Measurements from ENCODE around the gene TRPV2.

Gene TRPV2

DNA sequence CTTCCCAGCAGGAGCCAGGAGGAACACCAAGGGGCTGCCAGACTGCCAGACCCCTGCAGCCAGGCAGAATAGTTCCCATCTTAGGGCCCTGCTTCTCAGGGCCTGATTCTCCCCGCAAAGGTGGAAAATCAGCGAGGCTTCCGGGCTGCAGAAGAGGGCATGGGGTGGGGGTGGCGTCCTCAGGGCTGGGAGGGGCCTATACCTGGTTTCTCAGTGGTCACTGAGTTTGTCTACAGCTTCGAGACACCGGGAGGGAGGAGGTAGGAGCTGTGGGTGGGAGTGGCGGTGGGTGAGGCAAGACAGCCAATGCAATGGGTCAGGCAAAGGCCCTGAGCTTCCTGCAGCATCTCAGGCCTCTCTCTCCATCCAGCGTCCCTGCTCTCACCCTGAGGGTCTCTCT is 62.3 kb downstream of the TRPV2 start:
- in situ Hi-C loops (cut with HindIII; ENCODE audit: low sequenced_read_pairs): no loop called here
- no peak overlapping the region for H3K4me3 ChIP-seq (ENCODE audit: low read depth, low read length)
- TF ChIP-seq, protein P1, sequence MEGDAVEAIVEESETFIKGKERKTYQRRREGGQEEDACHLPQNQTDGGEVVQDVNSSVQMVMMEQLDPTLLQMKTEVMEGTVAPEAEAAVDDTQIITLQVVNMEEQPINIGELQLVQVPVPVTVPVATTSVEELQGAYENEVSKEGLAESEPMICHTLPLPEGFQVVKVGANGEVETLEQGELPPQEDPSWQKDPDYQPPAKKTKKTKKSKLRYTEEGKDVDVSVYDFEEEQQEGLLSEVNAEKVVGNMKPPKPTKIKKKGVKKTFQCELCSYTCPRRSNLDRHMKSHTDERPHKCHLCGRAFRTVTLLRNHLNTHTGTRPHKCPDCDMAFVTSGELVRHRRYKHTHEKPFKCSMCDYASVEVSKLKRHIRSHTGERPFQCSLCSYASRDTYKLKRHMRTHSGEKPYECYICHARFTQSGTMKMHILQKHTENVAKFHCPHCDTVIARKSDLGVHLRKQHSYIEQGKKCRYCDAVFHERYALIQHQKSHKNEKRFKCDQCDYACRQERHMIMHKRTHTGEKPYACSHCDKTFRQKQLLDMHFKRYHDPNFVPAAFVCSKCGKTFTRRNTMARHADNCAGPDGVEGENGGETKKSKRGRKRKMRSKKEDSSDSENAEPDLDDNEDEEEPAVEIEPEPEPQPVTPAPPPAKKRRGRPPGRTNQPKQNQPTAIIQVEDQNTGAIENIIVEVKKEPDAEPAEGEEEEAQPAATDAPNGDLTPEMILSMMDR (IDR thresholded peaks at IDR 0.05; ENCODE audit: low read depth, low read length): no peak
- no peak for DNase-seq (ENCODE audit: low read depth, low spot score)

GRCh38 chr17:16478649-16479048 is 63.3 kb downstream of the TRPV2 start:
- H3K4me3 ChIP-seq (ENCODE audit: low read depth, low read length): no peak overlapping the region
- in situ Hi-C loops (cut with HindIII; ENCODE audit: low sequenced_read_pairs): no loop called here
- no peak for DNase-seq (ENCODE audit: low read depth, low spot score)
- TF ChIP-seq, protein P1 (IDR thresholded peaks at IDR 0.05; ENCODE audit: low read depth, low read length): no peak

DNA sequence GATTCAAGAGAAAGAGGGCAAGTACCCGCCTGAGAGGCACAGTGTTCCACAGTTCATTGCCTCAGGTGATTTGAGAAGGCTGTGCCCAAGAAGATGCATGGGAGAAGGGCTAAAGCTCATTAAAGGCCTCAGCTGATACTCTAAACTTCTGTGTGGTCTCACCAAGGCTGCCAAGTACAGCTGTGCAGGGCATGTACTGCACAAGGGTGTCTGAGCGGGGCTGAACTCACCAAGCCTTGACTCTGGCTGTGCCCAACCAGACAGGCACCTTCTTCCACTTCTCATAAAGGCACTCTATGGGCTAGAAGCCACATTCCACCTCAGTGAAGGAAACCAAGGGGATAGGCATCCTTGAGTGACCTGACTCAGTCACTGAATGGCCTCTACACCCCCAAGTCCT is 63.9 kb downstream of the TRPV2 start:
- H3K4me3 ChIP-seq (ENCODE audit: low read depth, low read length): no peak overlapping the region
- in situ Hi-C loops (cut with HindIII; ENCODE audit: low sequenced_read_pairs): no loop called here
- no peak for DNase-seq (ENCODE audit: low read depth, low spot score)
- TF ChIP-seq, protein P1 (IDR thresholded peaks at IDR 0.05; ENCODE audit: low read depth, low read length): no peak

DNA sequence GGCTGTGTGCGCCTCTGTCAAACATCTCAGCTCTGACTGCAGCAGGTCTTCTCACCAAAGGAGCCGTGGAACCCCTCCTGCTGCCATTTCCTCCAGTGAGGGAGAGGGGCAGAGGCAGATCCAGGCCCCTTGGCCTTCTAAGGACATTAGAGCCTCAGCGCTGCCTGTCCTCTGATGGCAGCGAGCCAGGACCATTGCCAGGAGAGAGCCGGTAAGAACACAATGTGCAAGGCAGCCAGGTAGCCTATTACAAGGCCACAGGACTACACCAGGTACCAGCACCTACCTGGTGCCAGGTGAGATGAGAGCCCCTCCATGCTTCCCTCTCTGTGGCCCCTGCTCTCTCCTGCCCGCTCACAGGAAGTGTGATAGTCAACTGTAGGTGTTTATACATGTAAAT is 65.6 kb downstream of the TRPV2 start:
- in situ Hi-C loops (cut with HindIII; ENCODE audit: low sequenced_read_pairs): no loop called here
- TF ChIP-seq, protein P1 (IDR thresholded peaks at IDR 0.05; ENCODE audit: low read depth, low read length): no peak
- H3K4me3 ChIP-seq (ENCODE audit: low read depth, low read length): no peak overlapping the region
- no peak for DNase-seq (ENCODE audit: low read depth, low spot score)

- in situ Hi-C loops (cut with HindIII; ENCODE audit: low sequenced_read_pairs): no loop called here
- no peak for DNase-seq (ENCODE audit: low read depth, low spot score)
- TF ChIP-seq, protein P1 (IDR thresholded peaks at IDR 0.05; ENCODE audit: low read depth, low read length): no peak
- no peak overlapping the region for H3K4me3 ChIP-seq (ENCODE audit: low read depth, low read length)
These were observed 66.9 kb downstream of the TRPV2 start for GRCh38 chr17:16482253-16482652.

- TF ChIP-seq, protein P1 (IDR thresholded peaks at IDR 0.05; ENCODE audit: low read depth, low read length): no peak
- in situ Hi-C loops (cut with HindIII; ENCODE audit: low sequenced_read_pairs): no loop called here
- no peak for DNase-seq (ENCODE audit: low read depth, low spot score)
- no peak overlapping the region for H3K4me3 ChIP-seq (ENCODE audit: low read depth, low read length)
These were observed 67.8 kb downstream of the TRPV2 start for GRCh38 chr17:16483021-16483645.
